Activated CD8-positive, alpha-beta memory T cell treated with anti-CD3 and anti-CD28 coated beads, Interleukin-2, amount 50 U/mL, for 4 hours (primary cell): ENCODE data around the gene SNW1.

Experiments used
- DNase-seq: peaks from one replicate; pipeline ENCODE4 v3.0.0-alpha.2; 2020

Gene SNW1

GRCh38 chr14:77746064-77746702 lies 14.8 kb downstream of the SNW1 start:
- DNase-seq: no peak

GRCh38 chr14:77741438-77741837 lies 19.5 kb downstream of the SNW1 start:
- no peak for DNase-seq

GRCh38 chr14:77738559-77739250 lies 22.3 kb downstream of the SNW1 start:
- no peak for DNase-seq

- no peak for DNase-seq
Measured at GRCh38 chr14:77730976-77731497, 29.9 kb downstream of the SNW1 start.

- DNase-seq: no peak
Measured at GRCh38 chr14:77722301-77722700, 38.7 kb downstream of the SNW1 start.

- no peak for DNase-seq
Measured at GRCh38 chr14:77721437-77721836, 39.5 kb downstream of the SNW1 start.

- DNase-seq: no peak
Measured at GRCh38 chr14:77717608-77718305, 43.2 kb downstream of the SNW1 start.

GRCh38 chr14:77714926-77715325 lies 46.0 kb downstream of the SNW1 start:
- no peak for DNase-seq

GRCh38 chr14:77710364-77710763 lies 50.6 kb downstream of the SNW1 start:
- no peak for DNase-seq

- DNase-seq: no peak
Measured at GRCh38 chr14:77709412-77709811, 51.5 kb downstream of the SNW1 start.

- no peak for DNase-seq
Measured at GRCh38 chr14:77708749-77709148, 52.2 kb downstream of the SNW1 start.

GRCh38 chr14:77707724-77708408 lies 53.1 kb downstream of the SNW1 start, which contains the start of the genes ALKBH1 and SLIRP:
TSS of gene ALKBH1 (minus strand) at chr14:77708023. CDS start at chr14:77708004, 19 bp downstream.
TSS of gene SLIRP (plus strand) at chr14:77708103. CDS start at chr14:77708112, 9 bp downstream.
- DNase-seq: peak; percentile 83

GRCh38 chr14:77707355-77707723 lies 53.6 kb downstream of the SNW1 start:
- DNase-seq: no peak

- DNase-seq: no peak
Measured at GRCh38 chr14:77691259-77691658, 69.7 kb downstream of the SNW1 start.

GRCh38 chr14:77682158-77682553 lies 78.8 kb downstream of the SNW1 start:
- DNase-seq: no peak

GRCh38 chr14:77681196-77682157 lies 79.5 kb downstream of the SNW1 start:
- DNase-seq: no peak

GRCh38 chr14:77674931-77675330 lies 86.0 kb downstream of the SNW1 start:
- no peak for DNase-seq

- no peak for DNase-seq
Measured at GRCh38 chr14:77673193-77673592, 87.8 kb downstream of the SNW1 start.
